ENCODE measurements around the gene RNF213. TPM values are rescaled to one million over a fixed set of nuclear protein-coding genes. Genes with fewer than 3 reads are reported as not detected.

Gene RNF213
- total and polyA plus RNA-seq, 10 of the 15 experiments (the other 5 are each of a cell fraction or from before 2014, with no cell fraction given), result 18.6 to 145 (median 65.8) TPM

DNA sequence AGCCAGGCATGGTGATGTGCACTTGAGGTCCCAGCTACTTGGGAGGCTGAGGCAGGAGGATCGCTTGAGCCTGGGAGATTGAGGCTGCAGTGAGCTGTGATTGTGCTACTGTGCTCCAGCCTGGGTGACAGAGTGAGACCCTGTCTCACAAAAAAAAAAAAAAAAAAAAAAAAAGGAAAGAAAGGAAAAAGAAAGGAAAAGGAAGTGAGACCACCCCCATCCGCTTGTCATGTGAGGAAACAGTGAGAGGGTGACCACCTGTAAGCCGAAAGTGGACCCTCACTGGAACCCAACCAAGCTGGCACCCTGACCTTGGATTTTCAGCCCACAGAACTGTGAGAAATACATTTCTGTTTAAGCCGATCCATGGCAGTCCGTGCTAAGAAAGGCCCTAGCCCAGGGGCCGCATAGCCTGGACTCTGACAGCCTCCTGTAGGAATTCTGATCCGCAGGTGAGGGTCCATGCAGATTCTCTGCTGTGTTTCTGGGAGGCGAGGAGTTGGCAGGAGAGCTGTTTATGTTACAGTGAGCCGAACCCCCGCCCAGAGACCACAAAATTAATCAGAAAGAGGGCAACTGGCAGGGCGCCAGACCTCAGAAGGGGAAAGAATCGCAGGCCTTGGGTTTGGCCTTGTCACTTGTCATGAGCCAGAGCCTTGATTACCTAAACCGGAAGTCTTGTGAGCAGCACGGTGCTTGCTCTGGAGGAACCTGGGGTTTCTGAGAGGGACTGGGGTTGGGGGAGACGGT is 41.5 kb upstream of the RNF213 start (continued):
- TF ChIP-seq, protein P1, sequence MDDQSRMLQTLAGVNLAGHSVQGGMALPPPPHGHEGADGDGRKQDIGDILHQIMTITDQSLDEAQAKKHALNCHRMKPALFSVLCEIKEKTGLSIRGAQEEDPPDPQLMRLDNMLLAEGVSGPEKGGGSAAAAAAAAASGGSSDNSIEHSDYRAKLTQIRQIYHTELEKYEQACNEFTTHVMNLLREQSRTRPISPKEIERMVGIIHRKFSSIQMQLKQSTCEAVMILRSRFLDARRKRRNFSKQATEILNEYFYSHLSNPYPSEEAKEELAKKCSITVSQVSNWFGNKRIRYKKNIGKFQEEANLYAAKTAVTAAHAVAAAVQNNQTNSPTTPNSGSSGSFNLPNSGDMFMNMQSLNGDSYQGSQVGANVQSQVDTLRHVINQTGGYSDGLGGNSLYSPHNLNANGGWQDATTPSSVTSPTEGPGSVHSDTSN (IDR thresholded peaks at IDR 0.05; ENCODE audit: insufficient replicate concordance, low read depth, low read length), result no peak
- TF ChIP-seq CHD4 (IDR thresholded peaks at IDR 0.05), result no peak
- no peak for TF ChIP-seq NR2C1 (IDR thresholded peaks at IDR 0.05)
- TF ChIP-seq STAT1 (conservative IDR thresholded peaks at IDR 0.05), result no peak
- TF ChIP-seq JUND (IDR thresholded peaks at IDR 0.05; ENCODE audit: low read depth, low read length), result no peak
- TF ChIP-seq BMI1 (IDR thresholded peaks at IDR 0.05; ENCODE audit: borderline replicate concordance), result no peak
- TF ChIP-seq KAT2A (conservative IDR thresholded peaks at IDR 0.05; ENCODE audit: control insufficient read depth, low read depth, low read length), result no peak
- TF ChIP-seq, protein P2, sequence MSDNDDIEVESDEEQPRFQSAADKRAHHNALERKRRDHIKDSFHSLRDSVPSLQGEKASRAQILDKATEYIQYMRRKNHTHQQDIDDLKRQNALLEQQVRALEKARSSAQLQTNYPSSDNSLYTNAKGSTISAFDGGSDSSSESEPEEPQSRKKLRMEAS (IDR thresholded peaks at IDR 0.05; ENCODE audit: low read depth, low read length), result 0 out of 2 replicates have a peak, but pooled peaks have one; percentile 48
- TF ChIP-seq BCL11A (IDR thresholded peaks at IDR 0.05; ENCODE audit: low read depth, low read length), result 0 out of 2 replicates have a peak, but pooled peaks have one; percentile 35
- TF ChIP-seq, protein P3, sequence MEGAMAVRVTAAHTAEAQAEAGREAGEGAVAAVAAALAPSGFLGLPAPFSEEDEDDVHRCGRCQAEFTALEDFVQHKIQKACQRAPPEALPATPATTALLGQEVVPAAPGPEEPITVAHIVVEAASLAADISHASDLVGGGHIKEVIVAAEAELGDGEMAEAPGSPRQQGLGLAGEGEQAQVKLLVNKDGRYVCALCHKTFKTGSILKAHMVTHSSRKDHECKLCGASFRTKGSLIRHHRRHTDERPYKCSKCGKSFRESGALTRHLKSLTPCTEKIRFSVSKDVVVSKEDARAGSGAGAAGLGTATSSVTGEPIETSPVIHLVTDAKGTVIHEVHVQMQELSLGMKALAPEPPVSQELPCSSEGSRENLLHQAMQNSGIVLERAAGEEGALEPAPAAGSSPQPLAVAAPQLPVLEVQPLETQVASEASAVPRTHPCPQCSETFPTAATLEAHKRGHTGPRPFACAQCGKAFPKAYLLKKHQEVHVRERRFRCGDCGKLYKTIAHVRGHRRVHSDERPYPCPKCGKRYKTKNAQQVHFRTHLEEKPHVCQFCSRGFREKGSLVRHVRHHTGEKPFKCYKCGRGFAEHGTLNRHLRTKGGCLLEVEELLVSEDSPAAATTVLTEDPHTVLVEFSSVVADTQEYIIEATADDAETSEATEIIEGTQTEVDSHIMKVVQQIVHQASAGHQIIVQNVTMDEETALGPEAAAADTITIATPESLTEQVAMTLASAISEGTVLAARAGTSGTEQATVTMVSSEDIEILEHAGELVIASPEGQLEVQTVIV (IDR thresholded peaks at IDR 0.05; ENCODE audit: borderline replicate concordance, partially characterized antibody), result peak; percentile 3
- TF ChIP-seq, protein P4, sequence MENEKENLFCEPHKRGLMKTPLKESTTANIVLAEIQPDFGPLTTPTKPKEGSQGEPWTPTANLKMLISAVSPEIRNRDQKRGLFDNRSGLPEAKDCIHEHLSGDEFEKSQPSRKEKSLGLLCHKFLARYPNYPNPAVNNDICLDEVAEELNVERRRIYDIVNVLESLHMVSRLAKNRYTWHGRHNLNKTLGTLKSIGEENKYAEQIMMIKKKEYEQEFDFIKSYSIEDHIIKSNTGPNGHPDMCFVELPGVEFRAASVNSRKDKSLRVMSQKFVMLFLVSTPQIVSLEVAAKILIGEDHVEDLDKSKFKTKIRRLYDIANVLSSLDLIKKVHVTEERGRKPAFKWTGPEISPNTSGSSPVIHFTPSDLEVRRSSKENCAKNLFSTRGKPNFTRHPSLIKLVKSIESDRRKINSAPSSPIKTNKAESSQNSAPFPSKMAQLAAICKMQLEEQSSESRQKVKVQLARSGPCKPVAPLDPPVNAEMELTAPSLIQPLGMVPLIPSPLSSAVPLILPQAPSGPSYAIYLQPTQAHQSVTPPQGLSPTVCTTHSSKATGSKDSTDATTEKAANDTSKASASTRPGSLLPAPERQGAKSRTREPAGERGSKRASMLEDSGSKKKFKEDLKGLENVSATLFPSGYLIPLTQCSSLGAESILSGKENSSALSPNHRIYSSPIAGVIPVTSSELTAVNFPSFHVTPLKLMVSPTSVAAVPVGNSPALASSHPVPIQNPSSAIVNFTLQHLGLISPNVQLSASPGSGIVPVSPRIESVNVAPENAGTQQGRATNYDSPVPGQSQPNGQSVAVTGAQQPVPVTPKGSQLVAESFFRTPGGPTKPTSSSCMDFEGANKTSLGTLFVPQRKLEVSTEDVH (IDR thresholded peaks at IDR 0.05; ENCODE audit: low read depth, partially characterized antibody), result no peak
- no peak for TF ChIP-seq ZNF622 (IDR thresholded peaks at IDR 0.05)
- peak; percentile 69; the same call in 1 of the 2 replicates for TF ChIP-seq NBN (IDR thresholded peaks at IDR 0.05)
- no peak for TF ChIP-seq DPF2 (IDR thresholded peaks at IDR 0.05)
- TF ChIP-seq HCFC1 (IDR thresholded peaks at IDR 0.05; ENCODE audit: low read length), result no peak
- no peak for TF ChIP-seq PML (IDR thresholded peaks at IDR 0.05; ENCODE audit: low read length)
- TF ChIP-seq SUPT20H (IDR thresholded peaks at IDR 0.05; ENCODE audit: borderline replicate concordance, control insufficient read depth, low read depth, low read length), result no peak
- TF ChIP-seq, protein P5, sequence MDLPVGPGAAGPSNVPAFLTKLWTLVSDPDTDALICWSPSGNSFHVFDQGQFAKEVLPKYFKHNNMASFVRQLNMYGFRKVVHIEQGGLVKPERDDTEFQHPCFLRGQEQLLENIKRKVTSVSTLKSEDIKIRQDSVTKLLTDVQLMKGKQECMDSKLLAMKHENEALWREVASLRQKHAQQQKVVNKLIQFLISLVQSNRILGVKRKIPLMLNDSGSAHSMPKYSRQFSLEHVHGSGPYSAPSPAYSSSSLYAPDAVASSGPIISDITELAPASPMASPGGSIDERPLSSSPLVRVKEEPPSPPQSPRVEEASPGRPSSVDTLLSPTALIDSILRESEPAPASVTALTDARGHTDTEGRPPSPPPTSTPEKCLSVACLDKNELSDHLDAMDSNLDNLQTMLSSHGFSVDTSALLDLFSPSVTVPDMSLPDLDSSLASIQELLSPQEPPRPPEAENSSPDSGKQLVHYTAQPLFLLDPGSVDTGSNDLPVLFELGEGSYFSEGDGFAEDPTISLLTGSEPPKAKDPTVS (IDR thresholded peaks at IDR 0.05; ENCODE audit: low read depth, low read length), result no peak
- TF ChIP-seq ZNF207 (IDR thresholded peaks at IDR 0.05; ENCODE audit: borderline replicate concordance), result no peak
- no peak for TF ChIP-seq BRCA1 (IDR thresholded peaks at IDR 0.05; ENCODE audit: low read depth, low read length)
- TF ChIP-seq ATF7 (IDR thresholded peaks at IDR 0.05; ENCODE audit: low read depth), result peak; percentile 73
- TF ChIP-seq RUNX3 (IDR thresholded peaks at IDR 0.05; ENCODE audit: low read length), result peak; percentile 96
- TF ChIP-seq ZNF217 (IDR thresholded peaks at IDR 0.05), result no peak
- peak; percentile 75; the same call in 1 of the 2 replicates for TF ChIP-seq MXI1 (IDR thresholded peaks at IDR 0.05; ENCODE audit: low read depth, low read length)

Measured in GM12878 (cell line).